Measurements from ENCODE around the gene CXXC5.

CXXC5 gene

GRCh38 chr5:139684881-139685749 lies 37.0 kb downstream of the CXXC5 start:
- Mint-ChIP-seq H3K27me3 (ENCODE audit: low read depth) (no peaks in the 10 kb centered on the region), H3K4me3 (no peak overlapping the region), H3K4me1 (peaks cover 59% of the 10 kb centered on the region), H3K36me3 (ENCODE audit: low read depth) (peaks cover 46% of the 10 kb centered on the region), H3K9me3 (no peaks in the 10 kb centered on the region), H3K27ac (peak overlapping the region; percentile 64 to 76 (median 64))
- TF ChIP-seq CTCF (IDR thresholded peaks at IDR 0.05; ENCODE audit: unreplicated experiment in 3 of 3), result no peak

- TF ChIP-seq CTCF (IDR thresholded peaks at IDR 0.05; ENCODE audit: unreplicated experiment in 3 of 3), result no peak
- peaks cover 65% of the 10 kb centered on the region for H3K4me1 Mint-ChIP-seq
- H3K4me3 Mint-ChIP-seq, result peak overlapping the region in 2 of 3 experiments; percentile 7 to 18
- H3K9me3 Mint-ChIP-seq, result no peaks in the 10 kb centered on the region
- H3K27me3 Mint-ChIP-seq (ENCODE audit: low read depth), result no peaks in the 10 kb centered on the region
- H3K36me3 Mint-ChIP-seq (ENCODE audit: low read depth), result peaks cover 43% of the 10 kb centered on the region
- peak overlapping the region; percentile 64 to 76 (median 64) for H3K27ac Mint-ChIP-seq
Observed at GRCh38 chr5:139685886-139686285, 37.7 kb downstream of the CXXC5 start.

GRCh38 chr5:139686356-139686705 lies 38.2 kb downstream of the CXXC5 start:
- TF ChIP-seq CTCF (IDR thresholded peaks at IDR 0.05; ENCODE audit: unreplicated experiment in 3 of 3), result no peak
- H3K27me3 Mint-ChIP-seq (ENCODE audit: low read depth), result no peaks in the 10 kb centered on the region
- H3K27ac Mint-ChIP-seq, result peak overlapping the region; percentile 64 to 76 (median 64)
- peaks cover 39% of the 10 kb centered on the region for H3K36me3 Mint-ChIP-seq (ENCODE audit: low read depth)
- H3K9me3 Mint-ChIP-seq, result no peaks in the 10 kb centered on the region
- H3K4me3 Mint-ChIP-seq, result peak overlapping the region in 2 of 3 experiments; percentile 18 to 22
- H3K4me1 Mint-ChIP-seq, result peaks cover 69% of the 10 kb centered on the region

GRCh38 chr5:139686706-139687441 lies 38.7 kb downstream of the CXXC5 start:
- peaks cover 3% of the 10 kb centered on the region for H3K27me3 Mint-ChIP-seq (ENCODE audit: low read depth)
- peak overlapping the region in 1 of 3 experiments; percentile 22 for H3K4me3 Mint-ChIP-seq
- TF ChIP-seq CTCF (IDR thresholded peaks at IDR 0.05; ENCODE audit: unreplicated experiment in 3 of 3), result no peak
- no peaks in the 10 kb centered on the region for H3K9me3 Mint-ChIP-seq
- peaks cover 35% of the 10 kb centered on the region for H3K36me3 Mint-ChIP-seq (ENCODE audit: low read depth)
- peak overlapping the region; percentile 64 to 76 (median 64) for H3K27ac Mint-ChIP-seq
- H3K4me1 Mint-ChIP-seq, result peaks cover 75% of the 10 kb centered on the region

GRCh38 chr5:139687656-139688055 lies 39.5 kb downstream of the CXXC5 start:
- H3K4me3 Mint-ChIP-seq, result no peak overlapping the region
- TF ChIP-seq CTCF (IDR thresholded peaks at IDR 0.05; ENCODE audit: unreplicated experiment in 3 of 3), result no peak
- peaks cover 5% of the 10 kb centered on the region for H3K27me3 Mint-ChIP-seq (ENCODE audit: low read depth)
- peaks cover 74% of the 10 kb centered on the region for H3K4me1 Mint-ChIP-seq
- H3K36me3 Mint-ChIP-seq (ENCODE audit: low read depth), result peaks cover 29% of the 10 kb centered on the region
- H3K27ac Mint-ChIP-seq, result peak overlapping the region in 2 of 3 experiments; percentile 52 to 64
- no peaks in the 10 kb centered on the region for H3K9me3 Mint-ChIP-seq
